ENCODE results near the gene CCNC.

Gene CCNC

GRCh38 chr6:99563056-99563723 lies 5.3 kb downstream of the CCNC start:
- in situ Hi-C loops (cut with HindIII; ENCODE audit: low sequenced_read_pairs), result no loop called here
- no peak for TF ChIP-seq CTCF (IDR thresholded peaks at IDR 0.05; ENCODE audit: low read depth, low read length)
- H3K4me3 ChIP-seq (ENCODE audit: low read depth, low read length), result no peak overlapping the region
- no peak for DNase-seq (ENCODE audit: low read depth, low spot score)

GRCh38 chr6:99560668-99561067 lies 7.8 kb downstream of the CCNC start:
- no peak for TF ChIP-seq CTCF (IDR thresholded peaks at IDR 0.05; ENCODE audit: low read depth, low read length)
- DNase-seq (ENCODE audit: low read depth, low spot score), result no peak
- H3K4me3 ChIP-seq (ENCODE audit: low read depth, low read length), result no peak overlapping the region
- in situ Hi-C loops (cut with HindIII; ENCODE audit: low sequenced_read_pairs), result no loop called here

GRCh38 chr6:99559057-99559456 lies 9.4 kb downstream of the CCNC start:
- no peak for TF ChIP-seq CTCF (IDR thresholded peaks at IDR 0.05; ENCODE audit: low read depth, low read length)
- DNase-seq (ENCODE audit: low read depth, low spot score), result no peak
- H3K4me3 ChIP-seq (ENCODE audit: low read depth, low read length), result no peak overlapping the region
- in situ Hi-C loops (cut with HindIII; ENCODE audit: low sequenced_read_pairs), result no loop called here

GRCh38 chr6:99553888-99554287 lies 14.6 kb downstream of the CCNC start:
- in situ Hi-C loops (cut with HindIII; ENCODE audit: low sequenced_read_pairs), result no loop called here
- H3K4me3 ChIP-seq (ENCODE audit: low read depth, low read length), result no peak overlapping the region
- no peak for TF ChIP-seq CTCF (IDR thresholded peaks at IDR 0.05; ENCODE audit: low read depth, low read length)
- DNase-seq (ENCODE audit: low read depth, low spot score), result no peak

GRCh38 chr6:99550046-99550748 lies 18.3 kb downstream of the CCNC start:
- DNase-seq (ENCODE audit: low read depth, low spot score), result no peak
- in situ Hi-C loops (cut with HindIII; ENCODE audit: low sequenced_read_pairs), result no loop called here
- TF ChIP-seq CTCF (IDR thresholded peaks at IDR 0.05; ENCODE audit: low read depth, low read length), result no peak
- H3K4me3 ChIP-seq (ENCODE audit: low read depth, low read length), result no peak overlapping the region

GRCh38 chr6:99548706-99549105 lies 19.8 kb downstream of the CCNC start:
- DNase-seq (ENCODE audit: low read depth, low spot score), result no peak
- in situ Hi-C loops (cut with HindIII; ENCODE audit: low sequenced_read_pairs), result no loop called here
- no peak for TF ChIP-seq CTCF (IDR thresholded peaks at IDR 0.05; ENCODE audit: low read depth, low read length)
- H3K4me3 ChIP-seq (ENCODE audit: low read depth, low read length), result no peak overlapping the region
